Left ventricle myocardium inferior (tissue), 1 donor: Measurements from ENCODE around the gene PLPP7. TPM values are rescaled to one million over a fixed set of nuclear protein-coding genes. Genes with fewer than 3 reads are reported as not detected.

Experiments used
- DNase-seq: peaks from one replicate; pipeline ENCODE4 v3.0.0-alpha.2; 2020
- H3K27ac ChIP-seq: fragments of 200-600 bp; replicated peaks from 2 replicates; pipeline ENCODE4 v1.8.0; 2021
- H3K27me3 ChIP-seq: fragments of 200-600 bp; 2 replicates; pipeline ENCODE4 v1.8.0; 2021; ENCODE audit warnings: low read depth
- H3K36me3 ChIP-seq: fragments of 200-600 bp; 2 replicates; pipeline ENCODE4 v1.8.0; 2021
- H3K4me1 ChIP-seq: fragments of 200-600 bp; 2 replicates; pipeline ENCODE4 v1.8.0; 2021
- H3K4me3 ChIP-seq: fragments of 200-600 bp; 2 replicates; pipeline ENCODE4 v1.8.0; 2021; ENCODE audit warnings: mild to moderate bottlenecking, moderate library complexity
- H3K9me3 ChIP-seq: fragments of 200-600 bp; replicated peaks from 2 replicates; pipeline ENCODE4 v1.8.0; 2021
- CTCF ChIP-seq: fragments of 200-600 bp; IDR thresholded peaks from 2 replicates; pipeline ENCODE4 v1.8.0; 2021; ENCODE audit warnings: antibody characterized with exemption, mild to moderate bottlenecking, borderline replicate concordance
- intact Hi-C: fragments of 100-400 bp; cut with micrococcal nuclease; formaldehyde crosslinking; loops from one replicate; pipeline ENCODE4 v1.11.0; 2022
- total RNA-seq: library from RNA; stranded (reverse); fragmentation: NEBNext Ultra II Directional; extraction: Animal tissue kit (Norgen Biotek cat#: 25700); gene quantifications from one replicate; pipeline ENCODE4 v1.2.1, GENCODE V29; 2021
- donor health status: DM: no; HTN: yes; CAD: no; lungs with severe emphysema.

Gene PLPP7
- total RNA-seq, 1 donor from 2014 or later = 120 TPM

GRCh38 chr9:131271506-131271931, 18.0 kb upstream of the PLPP7 start:
- H3K4me3 ChIP-seq = peak overlapping the region; percentile 96
- H3K36me3 ChIP-seq = no peaks in the 10 kb centered on the region
- intact Hi-C loops = no loop called here
- TF ChIP-seq CTCF = no peak
- DNase-seq = no peak
- H3K4me1 ChIP-seq = peaks cover 99% of the 10 kb centered on the region
- H3K27ac ChIP-seq = peak overlapping the region; percentile 99
- H3K9me3 ChIP-seq = no peaks in the 10 kb centered on the region
- no peaks in the 10 kb centered on the region for H3K27me3 ChIP-seq

GRCh38 chr9:131272212-131272611, 17.3 kb upstream of the PLPP7 start:
- Histone ChIP-seq H3K27ac (peak overlapping the region; percentile 99), H3K4me3 (peak overlapping the region; percentile 96), H3K27me3 (no peaks in the 10 kb centered on the region), H3K9me3 (no peaks in the 10 kb centered on the region), H3K36me3 (no peaks in the 10 kb centered on the region), H3K4me1 (peaks cover 96% of the 10 kb centered on the region)
- intact Hi-C loops = no loop called here
- no peak for TF ChIP-seq CTCF
- no peak for DNase-seq

GRCh38 chr9:131273146-131273855, 16.2 kb upstream of the PLPP7 start:
- peak overlapping the region; percentile 99 for H3K27ac ChIP-seq
- TF ChIP-seq CTCF = peak; percentile 25
- DNase-seq = peak; percentile 74
- no peaks in the 10 kb centered on the region for H3K36me3 ChIP-seq
- peak overlapping the region; percentile 96 for H3K4me3 ChIP-seq
- intact Hi-C loops = no loop called here
- H3K27me3 ChIP-seq = no peaks in the 10 kb centered on the region
- H3K4me1 ChIP-seq = peaks cover 92% of the 10 kb centered on the region
- no peaks in the 10 kb centered on the region for H3K9me3 ChIP-seq

GRCh38 chr9:131273856-131274673, 15.5 kb upstream of the PLPP7 start:
- peak overlapping the region; percentile 99 for H3K27ac ChIP-seq
- intact Hi-C loops = no loop called here
- no peaks in the 10 kb centered on the region for H3K36me3 ChIP-seq
- no peak for TF ChIP-seq CTCF
- H3K4me3 ChIP-seq = peak overlapping the region; percentile 96
- no peaks in the 10 kb centered on the region for H3K27me3 ChIP-seq
- peaks cover 92% of the 10 kb centered on the region for H3K4me1 ChIP-seq
- H3K9me3 ChIP-seq = no peaks in the 10 kb centered on the region
- no peak for DNase-seq

- DNase-seq = peak; percentile 71
- no peaks in the 10 kb centered on the region for H3K36me3 ChIP-seq
- peaks cover 90% of the 10 kb centered on the region for H3K4me1 ChIP-seq
- intact Hi-C loops = no loop called here
- peak overlapping the region; percentile 99 for H3K27ac ChIP-seq
- H3K4me3 ChIP-seq = peak overlapping the region; percentile 96
- no peak for TF ChIP-seq CTCF
- no peaks in the 10 kb centered on the region for H3K9me3 ChIP-seq
- H3K27me3 ChIP-seq = no peaks in the 10 kb centered on the region
Measured at GRCh38 chr9:131274674-131275331, 14.7 kb upstream of the PLPP7 start.
